Cardiac muscle cell (in vitro differentiated cells and primary cell): Measurements from ENCODE around the gene DNAJC3. TPM values are rescaled to one million over a fixed set of nuclear protein-coding genes. Genes with fewer than 3 reads are reported as not detected.
"Not testable (repeated sequence)": the region's sequence is repeated elsewhere in the genome, so short reads cannot be mapped to it uniquely, and the experiment has no call there.

ENCODE experiments used
- DNase-seq, 2 donors: peaks; one replicate each; pipeline versions ENCODE4 v3.0.0 to v3.0.0-alpha.2; 2010 to 2017; ENCODE audit warnings: low read depth in 1 of 2, low spot score in 1 of 2
- H3K27ac ChIP-seq: fragments of 200-600 bp; sonication (generic); 2 replicates; pipeline ENCODE4 v1.5.1; 2016
- H3K27me3 ChIP-seq: fragments of 200-600 bp; sonication (generic); 2 replicates; pipeline ENCODE4 v1.6.0; 2016; ENCODE audit warnings: control low read depth
- H3K36me3 ChIP-seq: fragments of 200-600 bp; sonication (generic); 2 replicates; pipeline ENCODE4 v1.5.1; 2016; ENCODE audit warnings: control low read depth
- H3K4me1 ChIP-seq: fragments of 200-600 bp; sonication (generic); 2 replicates; pipeline ENCODE4 v1.8.1; 2017; ENCODE audit warnings: low read depth, mild to moderate bottlenecking, mixed run types
- H3K4me3 ChIP-seq: fragments of 200-600 bp; sonication (generic); 2 replicates; pipeline ENCODE4 v1.5.1; 2016; ENCODE audit warnings: mild to moderate bottlenecking
- H3K9me3 ChIP-seq: fragments of 200-600 bp; sonication (generic); 2 replicates; pipeline ENCODE4 v1.5.1; 2017; ENCODE audit warnings: low read depth, mild to moderate bottlenecking, control low read depth
- polyA plus RNA-seq: library from polyadenylated mRNA; unstranded; fragments of >200 nt; fragmentation: Nextera tagmentation; extraction: Ambion mirVana; gene quantifications from 2 replicates; pipeline ENCODE4 v1.2.1, GENCODE V29; 2016
- total RNA-seq: library from RNA; depleted of rRNA; stranded (reverse); fragments of >200 nt; gene quantifications from 2 replicates; pipeline ENCODE4 v1.2.3, GENCODE V29; 2016
- TF ChIP-seq, protein P1 (sequence below): IDR thresholded peaks from 2 replicates; pipeline ENCODE4 v1.5.1; 2012; ENCODE audit warnings: low read depth, mild to moderate bottlenecking, low read length

DNAJC3 gene
- total and polyA plus RNA-seq, 2 experiments from 2014 or later, result 13.6 to 15.3 TPM

DNA sequence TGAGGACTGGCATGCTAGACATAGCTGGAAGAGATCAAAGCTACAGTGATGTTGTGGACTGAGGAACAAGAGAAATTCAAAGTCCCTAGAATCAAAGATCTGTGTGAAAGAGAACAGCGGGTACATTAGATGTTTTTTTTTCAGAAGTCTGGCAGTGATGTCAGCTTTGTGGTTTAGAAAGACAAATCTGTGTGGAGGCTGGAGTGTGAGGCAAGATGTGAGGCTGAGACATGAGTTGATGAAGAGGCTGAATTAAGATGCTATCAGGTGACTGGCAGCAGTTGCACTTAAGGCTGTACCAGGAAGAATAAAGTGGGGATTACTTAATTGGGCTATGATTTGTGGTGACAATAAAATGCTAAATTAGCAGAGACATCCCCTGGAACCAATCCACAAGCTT lies 46.5 kb downstream of the DNAJC3 start:
- Histone ChIP-seq H3K27me3 (no peaks in the 10 kb centered on the region), H3K36me3 (peaks cover 3% of the 10 kb centered on the region), H3K4me1 (peaks cover 8% of the 10 kb centered on the region), H3K27ac (no peak overlapping the region), H3K9me3 (no peaks in the 10 kb centered on the region), H3K4me3 (no peak overlapping the region)
- no peak for DNase-seq
- TF ChIP-seq, protein P1, sequence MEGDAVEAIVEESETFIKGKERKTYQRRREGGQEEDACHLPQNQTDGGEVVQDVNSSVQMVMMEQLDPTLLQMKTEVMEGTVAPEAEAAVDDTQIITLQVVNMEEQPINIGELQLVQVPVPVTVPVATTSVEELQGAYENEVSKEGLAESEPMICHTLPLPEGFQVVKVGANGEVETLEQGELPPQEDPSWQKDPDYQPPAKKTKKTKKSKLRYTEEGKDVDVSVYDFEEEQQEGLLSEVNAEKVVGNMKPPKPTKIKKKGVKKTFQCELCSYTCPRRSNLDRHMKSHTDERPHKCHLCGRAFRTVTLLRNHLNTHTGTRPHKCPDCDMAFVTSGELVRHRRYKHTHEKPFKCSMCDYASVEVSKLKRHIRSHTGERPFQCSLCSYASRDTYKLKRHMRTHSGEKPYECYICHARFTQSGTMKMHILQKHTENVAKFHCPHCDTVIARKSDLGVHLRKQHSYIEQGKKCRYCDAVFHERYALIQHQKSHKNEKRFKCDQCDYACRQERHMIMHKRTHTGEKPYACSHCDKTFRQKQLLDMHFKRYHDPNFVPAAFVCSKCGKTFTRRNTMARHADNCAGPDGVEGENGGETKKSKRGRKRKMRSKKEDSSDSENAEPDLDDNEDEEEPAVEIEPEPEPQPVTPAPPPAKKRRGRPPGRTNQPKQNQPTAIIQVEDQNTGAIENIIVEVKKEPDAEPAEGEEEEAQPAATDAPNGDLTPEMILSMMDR, result no peak

DNA sequence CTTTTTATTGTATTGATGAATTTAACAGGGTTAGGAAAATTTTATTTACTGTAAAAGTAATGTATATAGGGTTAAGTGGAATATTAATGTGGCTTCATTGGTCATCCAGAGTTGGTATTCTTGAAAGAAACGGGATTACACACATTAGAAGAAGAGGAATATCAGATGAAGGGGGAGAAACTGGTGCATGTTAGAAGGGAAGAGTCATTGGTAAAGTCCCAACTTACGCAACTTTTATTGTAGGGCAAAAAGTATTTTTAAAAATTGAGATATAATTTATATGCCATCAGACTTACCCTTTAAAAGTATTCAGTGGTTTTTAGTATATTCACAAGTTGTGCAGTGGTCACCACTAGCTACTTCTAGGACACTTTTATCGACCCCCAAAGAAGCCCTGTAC lies 47.3 kb downstream of the DNAJC3 start:
- DNase-seq, result no peak
- H3K27ac ChIP-seq, result no peak overlapping the region
- no peaks in the 10 kb centered on the region for H3K27me3 ChIP-seq
- TF ChIP-seq, protein P1, result no peak
- H3K4me3 ChIP-seq, result no peak overlapping the region
- H3K9me3 ChIP-seq, result no peaks in the 10 kb centered on the region
- peaks cover 8% of the 10 kb centered on the region for H3K4me1 ChIP-seq
- peaks cover 3% of the 10 kb centered on the region for H3K36me3 ChIP-seq

DNA sequence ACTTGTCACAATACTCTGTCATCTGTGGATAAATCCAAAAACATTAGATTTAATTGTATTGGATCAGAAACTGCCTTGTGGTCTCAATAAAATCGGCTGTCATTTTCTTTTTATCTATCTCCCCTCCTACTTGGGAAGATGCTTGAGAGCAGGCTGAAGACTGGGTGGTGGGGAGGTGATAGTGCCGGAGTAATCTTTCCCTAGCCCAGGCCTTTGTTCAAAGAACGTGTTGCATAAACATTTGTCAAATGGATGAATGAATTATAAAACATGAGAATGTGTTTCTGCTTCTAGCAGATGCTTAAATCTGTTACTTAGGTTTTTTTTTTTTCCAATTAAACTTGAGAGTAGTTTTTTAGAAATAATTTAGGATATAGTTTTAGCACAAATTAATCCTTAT lies 49.9 kb downstream of the DNAJC3 start:
- DNase-seq, result no peak
- no peaks in the 10 kb centered on the region for H3K9me3 ChIP-seq
- H3K27ac ChIP-seq, result no peak overlapping the region
- H3K4me1 ChIP-seq, result peaks cover 6% of the 10 kb centered on the region
- H3K36me3 ChIP-seq, result peaks cover 3% of the 10 kb centered on the region
- H3K4me3 ChIP-seq, result no peak overlapping the region
- TF ChIP-seq, protein P1, result no peak
- H3K27me3 ChIP-seq, result no peaks in the 10 kb centered on the region

DNA sequence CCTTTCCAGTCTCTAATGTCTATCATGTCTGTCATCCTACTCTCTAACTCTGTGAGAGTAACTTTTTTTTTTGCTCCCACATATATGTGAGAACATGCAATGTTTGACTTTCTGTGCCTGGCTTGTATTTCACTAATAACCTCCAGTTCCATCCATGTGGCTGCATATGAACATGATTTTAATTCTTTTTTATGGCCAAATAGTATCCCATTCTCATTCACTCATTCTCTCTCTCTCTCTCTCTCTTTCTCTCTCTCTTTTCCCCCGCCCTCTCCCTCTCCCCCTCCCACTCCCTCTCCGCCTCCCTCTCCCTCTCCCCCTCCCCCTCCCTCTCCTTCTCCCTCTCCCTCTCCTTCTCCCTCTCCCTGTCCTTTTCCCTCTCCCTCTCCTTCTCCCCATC lies 52.0 kb downstream of the DNAJC3 start:
- no peak overlapping the region for H3K27ac ChIP-seq
- no peaks in the 10 kb centered on the region for H3K27me3 ChIP-seq
- H3K36me3 ChIP-seq, result peaks cover 3% of the 10 kb centered on the region
- no peak for DNase-seq
- H3K4me3 ChIP-seq, result no peak overlapping the region
- H3K4me1 ChIP-seq, result no peaks in the 10 kb centered on the region
- TF ChIP-seq, protein P1, result no peak
- H3K9me3 ChIP-seq, result no peaks in the 10 kb centered on the region

DNA sequence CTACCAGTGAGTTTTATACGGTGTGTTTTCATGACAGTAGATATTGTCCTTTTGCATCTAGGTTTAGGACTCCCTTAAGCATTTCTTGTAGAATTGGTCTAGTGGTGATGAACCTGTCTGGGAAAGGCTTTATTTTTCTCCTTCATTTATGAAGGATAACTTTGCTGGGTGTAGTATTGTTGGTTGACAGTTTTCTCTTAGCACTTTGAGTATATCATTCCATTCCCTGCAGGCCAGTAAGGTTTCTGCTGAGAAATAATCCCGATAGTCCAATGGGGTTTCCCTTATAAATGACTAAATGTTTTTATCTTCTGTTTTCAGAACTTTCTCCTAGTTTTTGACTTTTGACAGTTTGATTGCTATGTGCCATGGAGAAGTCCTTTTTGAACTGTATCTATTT lies 57.2 kb downstream of the DNAJC3 start:
- Histone ChIP-seq H3K36me3 (no peaks in the 10 kb centered on the region), H3K9me3 (no peaks in the 10 kb centered on the region), H3K27me3 (no peaks in the 10 kb centered on the region), H3K4me1 (no peaks in the 10 kb centered on the region), H3K27ac (no peak overlapping the region), H3K4me3 (no peak overlapping the region)
- DNase-seq, result no peak
- TF ChIP-seq, protein P1, result no peak

DNA sequence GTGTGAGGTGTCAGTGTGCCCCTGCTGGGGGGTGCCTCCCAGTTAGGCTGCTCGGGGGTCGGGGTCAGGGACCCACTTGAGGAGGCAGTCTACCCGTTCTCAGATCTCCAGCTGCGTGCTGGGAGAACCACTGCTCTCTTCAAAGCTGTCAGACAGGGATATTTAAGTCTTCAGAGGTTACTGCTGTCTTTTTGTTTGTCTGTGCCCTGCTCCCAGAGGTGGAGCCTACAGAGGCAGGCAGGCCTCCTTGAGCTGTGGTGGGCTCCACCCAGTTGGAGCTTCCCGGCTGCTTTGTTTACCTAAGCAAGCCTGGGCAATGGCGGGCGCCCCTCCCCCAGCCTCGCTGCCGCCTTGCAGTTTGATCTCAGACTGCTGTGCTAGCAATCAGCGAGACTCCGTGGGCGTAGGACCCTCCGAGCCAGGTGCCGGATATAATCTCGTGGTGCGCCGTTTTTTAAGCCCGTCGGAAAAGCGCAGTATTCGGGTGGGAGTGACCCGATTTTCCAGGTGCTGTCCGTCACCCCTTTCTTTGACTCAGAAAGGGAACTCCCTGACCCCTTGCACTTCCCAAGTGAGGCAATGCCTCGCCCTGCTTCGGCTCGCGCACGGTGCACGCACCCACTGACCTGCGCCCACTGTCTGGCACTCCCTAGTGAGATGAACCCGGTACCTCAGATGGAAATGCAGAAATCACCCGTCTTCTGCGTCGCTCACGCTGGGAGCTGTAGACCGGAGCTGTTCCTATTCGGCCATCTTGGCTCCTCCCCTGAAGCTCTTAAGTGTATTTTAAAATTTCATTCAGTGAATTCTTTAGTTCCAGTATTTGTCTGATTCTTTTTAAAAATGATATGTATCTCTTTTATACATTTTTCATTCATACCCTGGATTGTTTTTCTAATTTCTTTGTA lies 63.4 kb downstream of the DNAJC3 start:
- not testable (repeated sequence) for H3K4me3 ChIP-seq, H3K4me1 ChIP-seq, H3K27ac ChIP-seq

More for the DNA sequence above, 63.4 kb downstream of the DNAJC3 start:
- not testable (repeated sequence) for H3K9me3 ChIP-seq, H3K36me3 ChIP-seq, H3K27me3 ChIP-seq, DNase-seq
